Left kidney (tissue), 8 donors: ENCODE results near the gene MRI1. TPM values are rescaled to one million over a fixed set of nuclear protein-coding genes. Genes with fewer than 3 reads are reported as not detected.
"Not testable (repeated sequence)": the region's sequence is repeated elsewhere in the genome, so short reads cannot be mapped to it uniquely, and the experiment has no call there.

Experiments used
- DNase-seq: peaks from one replicate; pipeline ENCODE4 v3.0.0-alpha.2; 2013
- long read RNA-seq, 8 donors: transcript quantifications; one replicate each; lab custom pipeline, GENCODE V29; 2026
- polyA plus RNA-seq: library from polyadenylated mRNA; unstranded; fragments of 120-200 nt; gene quantifications from one replicate; pipeline ENCODE4 v1.2.1, GENCODE V29; 2013; ENCODE audit not compliant: insufficient read length

MRI1 gene
- polyA plus RNA-seq, result 34.2 TPM
- long read RNA-seq, donor 1, transcript MRI1-201 (6 exons, 1,735 nt), result major isoform, 7 of 23 reads
- long read RNA-seq, donor 1, partial matches to known transcripts, result 8 of 23 reads
- long read RNA-seq, donor 1, other reads (novel, unspliced or antisense), result 6 of 23 reads
- long read RNA-seq, donor 2, partial matches to known transcripts, result 7 of 20 reads
- long read RNA-seq, donor 2, other reads (novel, unspliced or antisense), result 7 of 20 reads
- long read RNA-seq, donor 3, partial matches to known transcripts, result 6 of 19 reads
- long read RNA-seq, donor 3, other reads (novel, unspliced or antisense), result 8 of 19 reads
- long read RNA-seq, donor 4, result 0 reads
- long read RNA-seq, donor 5, partial matches to known transcripts, result 0 of 5 reads
- long read RNA-seq, donor 5, other reads (novel, unspliced or antisense), result 0 of 5 reads
- long read RNA-seq, donor 6, transcript MRI1-201 (6 exons, 1,735 nt), result major isoform, 6 of 18 reads
- long read RNA-seq, donor 6, partial matches to known transcripts, result 10 of 18 reads
- long read RNA-seq, donor 6, other reads (novel, unspliced or antisense), result 0 of 18 reads
- long read RNA-seq, donor 7, transcript MRI1-201 (6 exons, 1,735 nt), result major isoform, 11 of 52 reads
- long read RNA-seq, donor 7, partial matches to known transcripts, result 23 of 52 reads
- long read RNA-seq, donor 7, other reads (novel, unspliced or antisense), result 14 of 52 reads
- long read RNA-seq, donor 8, partial matches to known transcripts, result 0 of 1 reads
- long read RNA-seq, donor 8, other reads (novel, unspliced or antisense), result 0 of 1 reads

- DNase-seq, result peak; percentile 88
Measured at GRCh38 chr19:13764101-13764807, at the start of gene MRI1. Gene MRI1, plus strand, starts transcription at chr19:13764522. Its CDS starts 67 bp downstream, at chr19:13764589.

GRCh38 chr19:13717194-13717643 lies 47.1 kb upstream of the MRI1 start:
- DNase-seq, result no peak

- DNase-seq, result no peak
Measured at GRCh38 chr19:13718733-13719132, 45.6 kb upstream of the MRI1 start.

- no peak for DNase-seq
Measured at GRCh38 chr19:13722146-13722545, 42.2 kb upstream of the MRI1 start.

- DNase-seq, result no peak
Measured at GRCh38 chr19:13723206-13723605, 41.1 kb upstream of the MRI1 start.

GRCh38 chr19:13726323-13726722 lies 38.0 kb upstream of the MRI1 start:
- DNase-seq, result no peak

- DNase-seq, result no peak
Measured at GRCh38 chr19:13727798-13728197, 36.5 kb upstream of the MRI1 start.

GRCh38 chr19:13729859-13730258 lies 34.5 kb upstream of the MRI1 start:
- DNase-seq, result no peak

- peak; percentile 95 for DNase-seq
Measured at GRCh38 chr19:13731147-13731964, 33.0 kb upstream of the MRI1 start.

- DNase-seq, result no peak
Measured at GRCh38 chr19:13732337-13732736, 32.0 kb upstream of the MRI1 start.

- no peak for DNase-seq
Measured at GRCh38 chr19:13734751-13735150, 29.6 kb upstream of the MRI1 start.

- DNase-seq, result no peak
Measured at GRCh38 chr19:13738073-13738472, 26.2 kb upstream of the MRI1 start.

- no peak for DNase-seq
Measured at GRCh38 chr19:13741893-13742292, 22.4 kb upstream of the MRI1 start.

GRCh38 chr19:13742756-13743155 lies 21.6 kb upstream of the MRI1 start:
- DNase-seq, result no peak

- DNase-seq, result no peak
Measured at GRCh38 chr19:13744174-13744573, 20.1 kb upstream of the MRI1 start.

- no peak for DNase-seq
Measured at GRCh38 chr19:13747098-13747453, 17.2 kb upstream of the MRI1 start.

- DNase-seq, result no peak
Measured at GRCh38 chr19:13748169-13748828, 16.0 kb upstream of the MRI1 start.

GRCh38 chr19:13751436-13751835 lies 12.9 kb upstream of the MRI1 start:
- no peak for DNase-seq

GRCh38 chr19:13753622-13754021 lies 10.7 kb upstream of the MRI1 start:
- DNase-seq, result not testable (repeated sequence)

GRCh38 chr19:13756210-13756609 lies 8.1 kb upstream of the MRI1 start:
- no peak for DNase-seq
